ENCODE data around the gene PDE11A.

DNA sequence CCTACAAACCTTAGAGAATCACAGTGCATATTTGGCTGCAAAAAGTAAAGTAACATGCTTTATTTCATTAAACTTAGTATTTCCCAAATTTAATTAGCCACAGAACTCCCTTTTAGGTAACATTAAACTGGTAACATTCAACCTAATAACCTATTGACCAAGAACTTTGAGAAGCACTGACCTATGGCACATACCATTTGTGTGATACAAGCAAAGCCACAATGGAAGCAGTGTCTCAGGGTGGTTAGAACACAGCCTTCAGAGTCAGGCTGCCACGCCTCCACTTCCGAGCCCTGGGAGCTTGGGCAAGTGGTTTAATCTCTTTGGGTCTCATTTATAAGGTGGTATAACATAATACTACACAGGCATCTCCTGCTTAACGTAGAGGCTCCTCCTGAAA, 301.4 kb downstream of the PDE11A start:
- TF ChIP-seq, protein P1, sequence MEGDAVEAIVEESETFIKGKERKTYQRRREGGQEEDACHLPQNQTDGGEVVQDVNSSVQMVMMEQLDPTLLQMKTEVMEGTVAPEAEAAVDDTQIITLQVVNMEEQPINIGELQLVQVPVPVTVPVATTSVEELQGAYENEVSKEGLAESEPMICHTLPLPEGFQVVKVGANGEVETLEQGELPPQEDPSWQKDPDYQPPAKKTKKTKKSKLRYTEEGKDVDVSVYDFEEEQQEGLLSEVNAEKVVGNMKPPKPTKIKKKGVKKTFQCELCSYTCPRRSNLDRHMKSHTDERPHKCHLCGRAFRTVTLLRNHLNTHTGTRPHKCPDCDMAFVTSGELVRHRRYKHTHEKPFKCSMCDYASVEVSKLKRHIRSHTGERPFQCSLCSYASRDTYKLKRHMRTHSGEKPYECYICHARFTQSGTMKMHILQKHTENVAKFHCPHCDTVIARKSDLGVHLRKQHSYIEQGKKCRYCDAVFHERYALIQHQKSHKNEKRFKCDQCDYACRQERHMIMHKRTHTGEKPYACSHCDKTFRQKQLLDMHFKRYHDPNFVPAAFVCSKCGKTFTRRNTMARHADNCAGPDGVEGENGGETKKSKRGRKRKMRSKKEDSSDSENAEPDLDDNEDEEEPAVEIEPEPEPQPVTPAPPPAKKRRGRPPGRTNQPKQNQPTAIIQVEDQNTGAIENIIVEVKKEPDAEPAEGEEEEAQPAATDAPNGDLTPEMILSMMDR (IDR thresholded peaks at IDR 0.05), result no peak
- TF ChIP-seq EP300 (IDR thresholded peaks at IDR 0.05) (no peak), POLR2A (IDR thresholded peaks at IDR 0.05) (no peak)
